HEK293 (cell line): ENCODE data around the gene E2F4.

ENCODE experiments used
- SCRT2 ChIP-seq: fragments of 450-650 bp; formaldehyde crosslinking; IDR thresholded peaks from 2 replicates; pipeline ENCODE4 v1.5.1; 2016; ENCODE audit warnings: missing biosample characterization, missing genetic modification characterization
- ZNF175 ChIP-seq: fragments of 450-650 bp; formaldehyde crosslinking; IDR thresholded peaks from 2 replicates; pipeline ENCODE4 v1.5.1; 2016; ENCODE audit warnings: missing biosample characterization, missing genetic modification characterization
- TF ChIP-seq, protein P1 (sequence below): fragments of 450-650 bp; formaldehyde crosslinking; IDR thresholded peaks from 2 replicates; pipeline ENCODE4 v1.5.1; 2016; ENCODE audit warnings: missing biosample characterization, missing genetic modification characterization

DNA sequence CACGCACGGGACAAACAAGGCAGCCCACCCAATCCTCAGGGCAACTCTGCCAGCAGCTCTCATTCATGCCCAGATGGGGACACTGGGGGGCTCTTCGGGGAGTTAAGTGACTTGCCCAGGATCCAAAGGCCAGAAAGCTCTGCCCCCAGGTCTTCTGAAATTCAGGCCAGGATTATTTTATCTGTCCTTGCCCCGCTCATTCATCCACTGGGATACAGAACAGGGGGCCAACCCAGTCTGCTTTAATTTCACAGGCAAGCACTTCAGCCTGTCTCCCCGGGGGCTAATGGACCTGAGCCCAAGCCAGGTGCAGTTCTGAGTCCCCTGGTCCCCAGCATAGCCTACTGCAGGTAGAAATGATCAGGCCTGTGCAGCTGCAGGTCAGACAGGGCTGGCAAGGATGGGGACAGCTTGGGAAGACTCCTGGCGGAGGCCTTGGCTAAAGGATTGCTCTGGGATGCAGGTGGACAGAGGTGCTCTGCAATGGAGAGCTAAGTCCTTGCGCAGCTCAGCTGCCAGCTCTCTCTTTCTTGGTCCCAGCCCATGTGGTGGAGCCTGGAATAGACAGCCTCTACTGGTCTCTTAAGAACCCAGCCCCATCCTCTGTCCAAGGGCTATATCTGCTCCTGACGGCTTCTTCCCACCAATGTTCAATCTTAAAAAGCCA is 40.4 kb upstream of the E2F4 start:
- TF ChIP-seq ZNF175 (tag by site-specific recombination), result no peak
- no peak for TF ChIP-seq SCRT2
- TF ChIP-seq, protein P1, sequence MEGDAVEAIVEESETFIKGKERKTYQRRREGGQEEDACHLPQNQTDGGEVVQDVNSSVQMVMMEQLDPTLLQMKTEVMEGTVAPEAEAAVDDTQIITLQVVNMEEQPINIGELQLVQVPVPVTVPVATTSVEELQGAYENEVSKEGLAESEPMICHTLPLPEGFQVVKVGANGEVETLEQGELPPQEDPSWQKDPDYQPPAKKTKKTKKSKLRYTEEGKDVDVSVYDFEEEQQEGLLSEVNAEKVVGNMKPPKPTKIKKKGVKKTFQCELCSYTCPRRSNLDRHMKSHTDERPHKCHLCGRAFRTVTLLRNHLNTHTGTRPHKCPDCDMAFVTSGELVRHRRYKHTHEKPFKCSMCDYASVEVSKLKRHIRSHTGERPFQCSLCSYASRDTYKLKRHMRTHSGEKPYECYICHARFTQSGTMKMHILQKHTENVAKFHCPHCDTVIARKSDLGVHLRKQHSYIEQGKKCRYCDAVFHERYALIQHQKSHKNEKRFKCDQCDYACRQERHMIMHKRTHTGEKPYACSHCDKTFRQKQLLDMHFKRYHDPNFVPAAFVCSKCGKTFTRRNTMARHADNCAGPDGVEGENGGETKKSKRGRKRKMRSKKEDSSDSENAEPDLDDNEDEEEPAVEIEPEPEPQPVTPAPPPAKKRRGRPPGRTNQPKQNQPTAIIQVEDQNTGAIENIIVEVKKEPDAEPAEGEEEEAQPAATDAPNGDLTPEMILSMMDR, result no peak
